HL-60 (cell line): Measurements from ENCODE around the gene EGR4.

Experiments used
- GABPA ChIP-seq: IDR thresholded peaks from 2 replicates; pipeline ENCODE4 v1.6.1; 2012; ENCODE audit warnings: low read depth
- TF ChIP-seq, protein P1 (sequence below): IDR thresholded peaks from one replicate; pipeline ENCODE4 v1.5.1; 2011; ENCODE audit warnings: low read length, control low read depth, inconsistent platforms; ENCODE audit not compliant: insufficient read depth

DNA sequence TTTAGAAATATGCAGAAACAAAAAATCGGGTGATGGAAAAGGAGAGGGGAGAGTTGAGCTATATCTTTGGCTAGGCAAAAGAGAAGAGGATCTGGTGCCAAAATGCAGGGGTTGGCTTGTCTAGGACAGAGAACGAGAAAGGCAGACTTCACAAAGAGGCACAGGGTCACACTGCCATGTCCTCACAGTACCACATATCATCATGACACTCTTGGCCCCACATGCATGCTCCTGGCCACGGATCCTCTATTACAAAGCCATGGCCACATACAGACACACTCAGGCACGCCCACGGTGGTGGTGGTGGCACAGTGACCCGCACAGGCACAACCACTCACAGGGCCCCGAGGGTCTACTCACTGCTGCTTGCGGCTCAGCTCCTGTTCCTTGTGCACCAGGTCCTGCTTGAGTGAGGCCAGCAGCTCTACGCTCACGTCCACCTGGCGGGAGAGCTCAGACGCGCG is 24.9 kb downstream of the EGR4 start:
- no peak for TF ChIP-seq GABPA
- TF ChIP-seq, protein P1, sequence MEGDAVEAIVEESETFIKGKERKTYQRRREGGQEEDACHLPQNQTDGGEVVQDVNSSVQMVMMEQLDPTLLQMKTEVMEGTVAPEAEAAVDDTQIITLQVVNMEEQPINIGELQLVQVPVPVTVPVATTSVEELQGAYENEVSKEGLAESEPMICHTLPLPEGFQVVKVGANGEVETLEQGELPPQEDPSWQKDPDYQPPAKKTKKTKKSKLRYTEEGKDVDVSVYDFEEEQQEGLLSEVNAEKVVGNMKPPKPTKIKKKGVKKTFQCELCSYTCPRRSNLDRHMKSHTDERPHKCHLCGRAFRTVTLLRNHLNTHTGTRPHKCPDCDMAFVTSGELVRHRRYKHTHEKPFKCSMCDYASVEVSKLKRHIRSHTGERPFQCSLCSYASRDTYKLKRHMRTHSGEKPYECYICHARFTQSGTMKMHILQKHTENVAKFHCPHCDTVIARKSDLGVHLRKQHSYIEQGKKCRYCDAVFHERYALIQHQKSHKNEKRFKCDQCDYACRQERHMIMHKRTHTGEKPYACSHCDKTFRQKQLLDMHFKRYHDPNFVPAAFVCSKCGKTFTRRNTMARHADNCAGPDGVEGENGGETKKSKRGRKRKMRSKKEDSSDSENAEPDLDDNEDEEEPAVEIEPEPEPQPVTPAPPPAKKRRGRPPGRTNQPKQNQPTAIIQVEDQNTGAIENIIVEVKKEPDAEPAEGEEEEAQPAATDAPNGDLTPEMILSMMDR: no peak
